ENCODE results near the gene ZMYND15.
"Not testable (repeated sequence)": the region's sequence is repeated elsewhere in the genome, so short reads cannot be mapped to it uniquely, and the experiment has no call there.

DNA sequence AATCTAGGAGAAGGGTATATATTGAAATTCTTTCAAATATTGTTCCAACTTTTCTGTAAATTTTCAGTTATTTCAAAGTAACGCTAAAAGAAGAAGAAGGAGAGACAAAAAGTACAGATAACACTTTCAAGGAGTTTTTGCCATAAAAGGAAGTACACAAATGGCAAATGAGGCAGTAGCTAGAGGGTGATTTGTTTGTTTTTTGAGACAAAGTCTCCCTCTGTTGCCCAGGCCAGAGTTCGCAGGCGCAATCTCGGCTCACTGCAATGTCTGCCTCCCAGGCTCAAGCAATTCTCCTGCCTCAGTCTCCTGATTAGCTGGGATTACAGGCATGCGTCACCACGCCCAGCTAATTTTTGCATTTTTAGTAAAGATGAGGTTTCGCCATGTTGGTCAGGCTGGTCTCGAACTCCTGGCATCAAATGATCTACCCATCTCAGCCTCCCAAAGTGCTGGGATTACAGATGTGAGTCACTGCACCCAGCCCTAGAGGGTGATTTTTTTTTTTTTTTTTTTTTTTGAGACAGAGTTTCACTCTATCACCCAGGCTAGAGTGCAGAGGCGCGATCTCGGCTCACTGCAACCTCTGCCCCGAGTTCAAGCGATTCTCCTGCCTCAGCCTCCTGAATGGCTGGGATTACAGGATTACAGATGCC is 40.1 kb upstream of the ZMYND15 start:
- TF ChIP-seq, protein P1, sequence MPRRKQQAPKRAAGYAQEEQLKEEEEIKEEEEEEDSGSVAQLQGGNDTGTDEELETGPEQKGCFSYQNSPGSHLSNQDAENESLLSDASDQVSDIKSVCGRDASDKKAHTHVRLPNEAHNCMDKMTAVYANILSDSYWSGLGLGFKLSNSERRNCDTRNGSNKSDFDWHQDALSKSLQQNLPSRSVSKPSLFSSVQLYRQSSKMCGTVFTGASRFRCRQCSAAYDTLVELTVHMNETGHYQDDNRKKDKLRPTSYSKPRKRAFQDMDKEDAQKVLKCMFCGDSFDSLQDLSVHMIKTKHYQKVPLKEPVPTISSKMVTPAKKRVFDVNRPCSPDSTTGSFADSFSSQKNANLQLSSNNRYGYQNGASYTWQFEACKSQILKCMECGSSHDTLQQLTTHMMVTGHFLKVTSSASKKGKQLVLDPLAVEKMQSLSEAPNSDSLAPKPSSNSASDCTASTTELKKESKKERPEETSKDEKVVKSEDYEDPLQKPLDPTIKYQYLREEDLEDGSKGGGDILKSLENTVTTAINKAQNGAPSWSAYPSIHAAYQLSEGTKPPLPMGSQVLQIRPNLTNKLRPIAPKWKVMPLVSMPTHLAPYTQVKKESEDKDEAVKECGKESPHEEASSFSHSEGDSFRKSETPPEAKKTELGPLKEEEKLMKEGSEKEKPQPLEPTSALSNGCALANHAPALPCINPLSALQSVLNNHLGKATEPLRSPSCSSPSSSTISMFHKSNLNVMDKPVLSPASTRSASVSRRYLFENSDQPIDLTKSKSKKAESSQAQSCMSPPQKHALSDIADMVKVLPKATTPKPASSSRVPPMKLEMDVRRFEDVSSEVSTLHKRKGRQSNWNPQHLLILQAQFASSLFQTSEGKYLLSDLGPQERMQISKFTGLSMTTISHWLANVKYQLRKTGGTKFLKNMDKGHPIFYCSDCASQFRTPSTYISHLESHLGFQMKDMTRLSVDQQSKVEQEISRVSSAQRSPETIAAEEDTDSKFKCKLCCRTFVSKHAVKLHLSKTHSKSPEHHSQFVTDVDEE (CRISPR knock-in tag; IDR thresholded peaks at IDR 0.05): not testable (repeated sequence)
- not testable (repeated sequence) for TF ChIP-seq ARNTL (CRISPR knock-in tag; IDR thresholded peaks at IDR 0.05; ENCODE audit: borderline replicate concordance, low read depth); ZFP3 (CRISPR knock-in tag; IDR thresholded peaks at IDR 0.05); ZC3H10 (CRISPR knock-in tag; IDR thresholded peaks at IDR 0.05); RARB (CRISPR knock-in tag; IDR thresholded peaks at IDR 0.05); ISL1 (CRISPR knock-in tag; IDR thresholded peaks at IDR 0.05); CSDC2 (CRISPR knock-in tag; IDR thresholded peaks at IDR 0.05)

All from SK-N-SH treated with all-trans-retinoic acid at 6 μM for 48 hours (cell line).